Adrenal gland (tissue), 5 donors: ENCODE data around the gene THAP2.

Source experiments
- CTCF ChIP-seq, 6 experiments: fragments of 450-650 bp in 4 of 6; fragments of 200-600 bp in 2 of 6; sonication (generic) in 1 of 6; IDR thresholded peaks; 1 replicate in 5 of 6; 2 replicates in 1 of 6; pipeline versions ENCODE4 v1.5.1 to v1.8.0; 2016 to 2021; ENCODE audit warnings: antibody characterized with exemption in 6 of 6, mild to moderate bottlenecking in 2 of 6, moderate library complexity in 1 of 6
- POLR2A ChIP-seq, 2 donors: fragments of 450-650 bp; IDR thresholded peaks; one replicate each; pipeline ENCODE4 v1.6.1; 2017; ENCODE audit warnings: antibody characterized with exemption in 2 of 2, mild to moderate bottlenecking in 2 of 2, moderate library complexity in 1 of 2
- donor health status: DM: no; HTN: no; CAD: no.

GRCh38 chr12:71665090-71665463 lies 976 bp downstream of the THAP2 start:
- TF ChIP-seq CTCF (IDR thresholded peaks at IDR 0.05) (no peak), POLR2A (IDR thresholded peaks at IDR 0.05) (no peak)
